Lung (tissue), 12 donors: Measurements from ENCODE around the gene NOP16. TPM values are rescaled to one million over a fixed set of nuclear protein-coding genes. Genes with fewer than 3 reads are reported as not detected.
A peak's percentile ranks its signal among the peaks of the same experiment; 100 is the strongest.

Source experiments
- ATAC-seq: fragments of 200-7000 bp; cut with Tn5 transposase; one replicate; pipeline ENCODE4 v1.9.1; 2020; ENCODE audit warnings: moderate number of reproducible peaks; ENCODE audit not compliant: insufficient read depth, low FRiP score
- DNase-seq, 3 donors: peaks; one replicate each; pipeline ENCODE4 v3.0.0-alpha.2; 2013 to 2017
- H3K27ac ChIP-seq, 2 donors: one replicate each; pipeline ENCODE4 v1.5.1; 2013; ENCODE audit warnings: mild to moderate bottlenecking in 2 of 2, moderate library complexity in 2 of 2, control low read depth in 1 of 2, inconsistent platforms in 1 of 2, low read depth in 1 of 2, low read length in 1 of 2
- H3K27me3 ChIP-seq, 3 donors: one replicate each; pipeline ENCODE4 v1.5.1; 2013; ENCODE audit warnings: low read length in 2 of 3; ENCODE audit not compliant: control insufficient read depth in 3 of 3, insufficient read depth in 3 of 3
- H3K36me3 ChIP-seq, 4 donors: one replicate each; pipeline ENCODE4 v1.5.1; 2013; ENCODE audit warnings: low read length in 4 of 4, mild to moderate bottlenecking in 1 of 4, moderate library complexity in 1 of 4; ENCODE audit not compliant: control insufficient read depth in 4 of 4, insufficient read depth in 4 of 4
- H3K4me1 ChIP-seq, 5 donors: one replicate each; pipeline ENCODE4 v1.5.1; 2013; ENCODE audit warnings: low read length in 5 of 5, mild to moderate bottlenecking in 2 of 5, moderate library complexity in 1 of 5; ENCODE audit not compliant: control insufficient read depth in 5 of 5, insufficient read depth in 5 of 5
- H3K4me3 ChIP-seq: one replicate; pipeline ENCODE4 v1.5.1; 2013; ENCODE audit warnings: mild to moderate bottlenecking, control low read depth, moderate library complexity
- H3K9ac ChIP-seq, 2 donors: one replicate each; pipeline ENCODE4 v1.5.1; 2013; ENCODE audit warnings: low read length in 2 of 2, control low read depth in 1 of 2; ENCODE audit not compliant: insufficient read depth in 1 of 2
- H3K9me3 ChIP-seq, 4 donors: one replicate each; pipeline ENCODE4 v1.5.1; 2013; ENCODE audit warnings: low read length in 3 of 4, mild to moderate bottlenecking in 1 of 4, moderate library complexity in 1 of 4; ENCODE audit not compliant: control insufficient read depth in 4 of 4, insufficient read depth in 3 of 4
- WGBS, 2 donors: extraction: QIAGEN DNeasy Blood & Tissue Kit; methylation state at CpG; one replicate each; pipeline ENCODE4 v1.1.7; 2013; 5-methylcytosine and 5-hydroxymethylcytosine counted together
- polyA plus RNA-seq, 2 donors: library from polyadenylated mRNA; stranded (reverse); fragments of 200-250 nt; gene quantifications; one replicate each; pipeline ENCODE4 v1.2.1, GENCODE V29; 2013
- total RNA-seq, 2 donors: library from RNA; depleted of rRNA in 1 of 2; stranded (reverse); fragments of >200 nt in 1 of 2; gene quantifications; one replicate each; pipeline ENCODE4 v1.2.1, GENCODE V29; 2014 to 2021
- TF ChIP-seq, protein P1 (sequence below): IDR thresholded peaks from 2 replicates; pipeline ENCODE4 v1.5.1; 2012; ENCODE audit warnings: mild to moderate bottlenecking; ENCODE audit errors: control extremely low read depth, extremely low read depth
- donor health status: control.
- donor health status: control.
- donor health status: Bipolar disorder and iron deficiency.
- donor health status: healthy.
- donor health status: DM: yes; HTN: yes; CAD: no.

The NOP16 gene
- total and polyA plus RNA-seq, 4 donors: 5.0 to 52.1 (median 36.5) TPM

DNA sequence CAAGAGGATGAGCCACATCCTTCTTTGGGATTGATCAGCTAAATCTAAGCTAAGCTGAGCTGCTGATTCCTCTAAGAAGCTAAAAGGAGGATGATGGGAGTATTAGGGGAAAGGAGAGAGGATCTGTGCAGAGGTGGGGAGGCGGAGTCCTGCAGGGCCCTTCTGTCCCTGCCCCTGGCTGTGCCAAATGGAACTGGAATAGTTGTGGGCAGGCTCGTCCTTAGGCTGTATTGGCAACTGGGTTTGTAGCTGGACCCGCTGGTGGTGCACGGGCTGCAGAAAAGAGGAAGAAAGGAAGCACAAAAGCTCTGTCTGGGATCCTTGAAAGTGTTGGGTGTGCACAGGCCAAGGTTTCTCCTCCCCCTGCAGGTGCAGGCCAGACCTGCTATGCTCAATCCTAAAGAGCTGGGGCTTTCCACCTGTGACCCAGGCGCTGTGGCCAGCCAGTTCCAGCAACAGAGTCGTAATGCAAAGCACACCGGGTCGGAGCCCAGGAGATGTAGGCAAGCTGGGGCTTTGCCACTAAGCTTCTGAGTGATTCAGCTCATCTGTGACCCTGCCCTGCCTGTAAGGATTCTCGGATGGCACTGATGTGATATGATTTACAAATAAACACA is 18.1 kb upstream of the NOP16 start:
- Histone ChIP-seq H3K9ac (no peak overlapping the region), H3K27ac (no peak overlapping the region), H3K27me3 (no peaks in the 10 kb centered on the region), H3K4me3 (no peak overlapping the region), H3K36me3 (peaks cover 0 to 24% (median 6%) of the 10 kb centered on the region in 4 donors), H3K4me1 (peaks cover 0 to 8% (median 0%) of the 10 kb centered on the region in 5 donors), H3K9me3 (no peaks in the 10 kb centered on the region)
- DNase-seq (peak in 1 of 3 donors; percentile 5), ATAC-seq (no peak)
- 91 to 94% methylated on average over 9 of the region's 9 CpGs for WGBS, 2 donors
- TF ChIP-seq, protein P1, sequence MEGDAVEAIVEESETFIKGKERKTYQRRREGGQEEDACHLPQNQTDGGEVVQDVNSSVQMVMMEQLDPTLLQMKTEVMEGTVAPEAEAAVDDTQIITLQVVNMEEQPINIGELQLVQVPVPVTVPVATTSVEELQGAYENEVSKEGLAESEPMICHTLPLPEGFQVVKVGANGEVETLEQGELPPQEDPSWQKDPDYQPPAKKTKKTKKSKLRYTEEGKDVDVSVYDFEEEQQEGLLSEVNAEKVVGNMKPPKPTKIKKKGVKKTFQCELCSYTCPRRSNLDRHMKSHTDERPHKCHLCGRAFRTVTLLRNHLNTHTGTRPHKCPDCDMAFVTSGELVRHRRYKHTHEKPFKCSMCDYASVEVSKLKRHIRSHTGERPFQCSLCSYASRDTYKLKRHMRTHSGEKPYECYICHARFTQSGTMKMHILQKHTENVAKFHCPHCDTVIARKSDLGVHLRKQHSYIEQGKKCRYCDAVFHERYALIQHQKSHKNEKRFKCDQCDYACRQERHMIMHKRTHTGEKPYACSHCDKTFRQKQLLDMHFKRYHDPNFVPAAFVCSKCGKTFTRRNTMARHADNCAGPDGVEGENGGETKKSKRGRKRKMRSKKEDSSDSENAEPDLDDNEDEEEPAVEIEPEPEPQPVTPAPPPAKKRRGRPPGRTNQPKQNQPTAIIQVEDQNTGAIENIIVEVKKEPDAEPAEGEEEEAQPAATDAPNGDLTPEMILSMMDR: no peak

DNA sequence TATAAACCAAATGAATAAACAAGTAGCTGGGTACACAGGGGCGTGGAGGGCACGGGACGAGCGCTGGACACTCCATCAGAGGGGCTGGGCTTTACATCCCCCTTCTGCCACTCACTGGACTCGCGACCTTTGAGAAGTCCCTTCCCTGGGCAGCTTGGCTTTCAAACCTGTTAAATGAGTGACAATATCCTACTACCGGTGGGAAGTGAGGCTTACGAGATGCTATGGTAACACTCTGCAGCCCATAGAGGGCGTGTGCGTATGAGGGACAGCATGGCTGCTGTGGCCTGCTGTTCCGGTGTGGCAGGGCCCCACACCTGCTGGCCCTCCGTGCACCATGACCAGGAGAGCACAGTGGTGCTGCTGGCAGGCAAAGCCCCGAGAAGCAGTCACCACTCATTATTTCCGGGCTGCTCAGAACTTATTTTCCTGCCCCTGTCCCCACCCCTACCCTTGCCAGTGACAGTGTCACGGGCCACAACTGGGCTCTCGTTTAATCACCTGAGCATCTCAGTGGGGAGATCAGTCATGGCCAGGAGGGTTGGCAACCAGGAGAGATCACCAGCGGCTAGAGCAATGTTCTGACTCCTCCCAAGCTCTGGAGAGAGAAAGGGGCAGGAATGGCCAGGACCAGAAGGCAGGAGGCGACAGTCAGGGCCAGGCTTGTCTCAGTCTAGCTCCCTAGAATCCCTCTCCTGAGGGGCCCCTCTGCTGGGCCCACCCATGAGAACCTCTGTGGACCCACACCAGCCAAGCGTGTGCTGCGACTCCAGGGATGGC is 17.4 kb upstream of the NOP16 start:
- Histone ChIP-seq H3K27ac (no peak overlapping the region), H3K36me3 (peaks cover 0 to 24% (median 6%) of the 10 kb centered on the region in 4 donors), H3K4me3 (no peak overlapping the region), H3K4me1 (peaks cover 0 to under 1% (median 0%) of the 10 kb centered on the region in 5 donors), H3K27me3 (no peaks in the 10 kb centered on the region), H3K9me3 (no peaks in the 10 kb centered on the region), H3K9ac (no peak overlapping the region)
- TF ChIP-seq, protein P1: no peak
- DNase-seq (peak in 1 of 3 donors; percentile 5), ATAC-seq (no peak)
- 89% methylated on average over 20 of the region's 20 CpGs for WGBS, 2 donors

- no peaks in the 10 kb centered on the region for H3K9me3 ChIP-seq
- no peak overlapping the region for H3K4me3 ChIP-seq
- no peak for DNase-seq
- TF ChIP-seq, protein P1: no peak
- no peaks in the 10 kb centered on the region for H3K27me3 ChIP-seq
- no peak for ATAC-seq
- no peak overlapping the region for H3K9ac ChIP-seq
- 90 to 92% methylated on average over 22 of the region's 22 CpGs for WGBS, 2 donors
- H3K36me3 ChIP-seq: peaks cover 0 to 28% (median 3%) of the 10 kb centered on the region in 4 donors
- H3K27ac ChIP-seq: no peak overlapping the region
- peaks cover 0 to 2% (median 0%) of the 10 kb centered on the region in 5 donors for H3K4me1 ChIP-seq
Observed at GRCh38 chr5:176401281-176402205, 13.1 kb upstream of the NOP16 start.
